ENCODE measurements around the gene CNNM1.

The CNNM1 gene

GRCh38 chr10:99329304-99329553 lies at the start of gene CNNM1:
Gene CNNM1 (plus strand): TSS chr10:99329356. CDS start chr10:99329388, 32 bp downstream.
- H3K4me3 ChIP-seq (ENCODE audit: low read depth, low read length) = peak within 1 kb of the TSS; percentile 63

DNA sequence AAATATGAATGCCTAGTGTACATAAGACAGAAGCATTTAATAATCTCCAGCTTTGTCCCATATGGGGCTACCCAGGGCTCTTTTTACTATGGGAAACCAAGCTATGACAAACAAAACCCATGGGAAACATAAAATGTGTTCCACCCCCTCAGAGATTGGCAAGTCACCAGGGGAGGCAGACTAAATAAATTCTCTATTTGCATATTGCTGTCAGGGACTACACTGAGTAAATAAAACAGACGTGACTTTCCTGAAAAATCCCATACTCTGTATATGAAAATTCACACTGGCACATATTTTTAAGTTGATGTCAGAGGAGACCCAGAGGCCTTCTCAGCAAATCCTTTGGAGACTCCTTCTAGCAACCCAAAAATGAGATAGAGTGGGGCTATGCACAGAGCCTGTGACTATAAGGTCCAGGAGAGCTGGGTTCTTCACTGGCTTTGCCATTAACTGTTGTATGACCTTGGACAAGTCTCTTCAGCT lies 49.5 kb upstream of the CNNM1 start:
- H3K4me3 ChIP-seq (ENCODE audit: low read depth, low read length) = no peak overlapping the region

DNA sequence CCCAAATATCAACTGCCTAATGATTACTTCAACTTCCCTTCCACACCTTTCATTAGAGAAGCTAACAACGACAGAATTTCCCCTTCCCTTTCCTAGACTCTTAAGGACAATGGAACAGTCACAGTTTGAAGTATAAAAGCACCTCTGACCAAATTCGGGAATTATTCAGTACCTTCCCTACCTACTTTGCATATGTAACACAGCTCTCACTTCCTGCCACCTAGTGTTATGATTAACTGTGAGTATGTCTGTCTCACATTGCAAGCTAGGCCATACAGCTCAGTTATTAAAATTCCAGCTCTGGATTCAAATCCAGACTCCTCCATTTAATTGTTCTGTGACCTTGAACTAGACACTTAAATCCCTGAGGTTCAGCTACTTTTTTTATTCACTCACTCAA lies 48.7 kb upstream of the CNNM1 start:
- H3K4me3 ChIP-seq (ENCODE audit: low read depth, low read length) = no peak overlapping the region

DNA sequence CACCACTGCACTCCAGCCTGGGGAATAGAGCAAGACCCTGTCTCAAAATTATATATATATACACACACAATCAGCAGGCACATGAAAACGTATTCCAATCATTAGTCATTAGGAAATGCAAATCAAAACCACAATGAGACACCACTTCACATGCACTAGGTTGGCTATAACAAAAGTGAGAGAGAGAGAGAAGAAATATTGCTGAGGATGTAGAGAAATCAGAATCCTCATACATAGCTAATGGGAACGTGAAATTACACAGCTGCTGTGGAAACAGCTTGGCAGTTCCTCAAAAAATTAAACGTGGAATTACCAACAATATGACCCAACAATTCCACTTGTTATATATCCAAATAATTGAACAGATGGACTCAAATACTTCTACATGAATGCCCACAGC lies 43.3 kb upstream of the CNNM1 start:
- H3K4me3 ChIP-seq (ENCODE audit: low read depth, low read length) = no peak overlapping the region

GRCh38 chr10:99290306-99290705 lies 38.9 kb upstream of the CNNM1 start:
- H3K4me3 ChIP-seq (ENCODE audit: low read depth, low read length) = no peak overlapping the region

DNA sequence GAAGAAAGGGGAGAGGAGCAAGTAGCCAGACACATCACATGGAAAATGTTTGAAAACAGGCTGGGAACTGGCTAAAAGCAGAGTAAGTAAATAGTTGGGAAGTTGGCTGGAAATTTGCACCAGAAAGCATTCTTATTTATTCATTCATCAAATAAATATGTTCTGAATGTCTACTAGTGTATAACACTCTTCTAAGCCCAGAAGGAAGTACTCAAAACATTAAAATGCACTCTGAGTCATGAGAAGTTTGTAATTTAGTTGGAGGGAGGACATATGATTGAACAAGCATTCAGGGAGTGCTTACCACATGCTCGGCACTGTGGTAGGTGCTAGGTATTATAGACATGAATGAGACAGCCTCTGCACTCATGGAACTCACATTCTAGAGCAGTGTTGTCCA lies 37.0 kb upstream of the CNNM1 start:
- no peak overlapping the region for H3K4me3 ChIP-seq (ENCODE audit: low read depth, low read length)

- H3K4me3 ChIP-seq (ENCODE audit: low read depth, low read length) = no peak overlapping the region
These were observed 32.6 kb upstream of the CNNM1 start for GRCh38 chr10:99296605-99297004.

GRCh38 chr10:99297033-99297432 lies 32.1 kb upstream of the CNNM1 start:
- H3K4me3 ChIP-seq (ENCODE audit: low read depth, low read length) = no peak overlapping the region

GRCh38 chr10:99303899-99304861 lies 25.0 kb upstream of the CNNM1 start:
- no peak overlapping the region for H3K4me3 ChIP-seq (ENCODE audit: low read depth, low read length)

GRCh38 chr10:99304862-99305229 lies 24.3 kb upstream of the CNNM1 start:
- H3K4me3 ChIP-seq (ENCODE audit: low read depth, low read length) = no peak overlapping the region

GRCh38 chr10:99312501-99312900 lies 16.7 kb upstream of the CNNM1 start:
- no peak overlapping the region for H3K4me3 ChIP-seq (ENCODE audit: low read depth, low read length)

DNA sequence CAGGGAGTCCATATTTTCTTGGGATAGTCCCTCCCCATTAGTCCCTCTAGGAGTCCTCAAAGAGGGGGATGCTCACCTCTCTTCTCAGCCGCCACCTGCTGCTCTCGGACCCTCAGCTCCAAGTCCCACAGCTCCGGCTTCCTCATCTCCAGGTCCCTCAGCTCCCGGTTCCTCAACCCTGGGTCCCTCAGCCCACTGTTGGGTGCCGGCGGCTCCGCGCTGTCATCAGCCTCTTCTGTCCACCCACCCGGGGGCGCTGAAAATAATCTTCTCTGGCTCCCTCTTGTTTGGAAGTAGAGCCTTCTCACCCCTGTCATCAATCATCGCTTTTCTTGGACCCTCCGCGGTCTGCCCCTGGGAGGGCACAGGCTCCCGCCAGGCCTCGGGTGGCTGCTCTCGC lies 13.3 kb upstream of the CNNM1 start:
- no peak overlapping the region for H3K4me3 ChIP-seq (ENCODE audit: low read depth, low read length)

GRCh38 chr10:99316374-99316773 lies 12.8 kb upstream of the CNNM1 start:
- H3K4me3 ChIP-seq (ENCODE audit: low read depth, low read length) = no peak overlapping the region

GRCh38 chr10:99318048-99318447 lies 11.1 kb upstream of the CNNM1 start:
- H3K4me3 ChIP-seq (ENCODE audit: low read depth, low read length) = no peak overlapping the region

DNA sequence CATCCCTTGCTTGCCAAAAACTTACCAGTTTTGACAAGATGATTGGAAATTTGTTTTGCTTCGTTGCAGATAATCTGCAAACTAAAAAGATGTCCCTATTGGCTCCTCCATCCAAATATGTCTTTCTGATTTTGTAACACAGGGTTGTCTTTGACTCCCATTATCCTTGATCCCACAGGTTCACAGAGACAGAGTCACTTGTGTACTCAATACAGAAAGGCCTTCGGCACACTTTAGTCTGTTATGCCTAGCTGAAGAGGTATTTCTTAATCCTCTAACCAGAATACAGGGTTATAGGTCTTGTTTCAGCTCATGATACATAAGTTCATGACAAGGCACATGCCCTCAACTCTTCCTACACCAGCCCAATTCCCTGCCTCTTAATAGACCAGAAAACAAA lies 10.7 kb upstream of the CNNM1 start:
- no peak overlapping the region for H3K4me3 ChIP-seq (ENCODE audit: low read depth, low read length)

- no peak overlapping the region for H3K4me3 ChIP-seq (ENCODE audit: low read depth, low read length)
These were observed 3.9 kb upstream of the CNNM1 start for GRCh38 chr10:99325281-99325680.

DNA sequence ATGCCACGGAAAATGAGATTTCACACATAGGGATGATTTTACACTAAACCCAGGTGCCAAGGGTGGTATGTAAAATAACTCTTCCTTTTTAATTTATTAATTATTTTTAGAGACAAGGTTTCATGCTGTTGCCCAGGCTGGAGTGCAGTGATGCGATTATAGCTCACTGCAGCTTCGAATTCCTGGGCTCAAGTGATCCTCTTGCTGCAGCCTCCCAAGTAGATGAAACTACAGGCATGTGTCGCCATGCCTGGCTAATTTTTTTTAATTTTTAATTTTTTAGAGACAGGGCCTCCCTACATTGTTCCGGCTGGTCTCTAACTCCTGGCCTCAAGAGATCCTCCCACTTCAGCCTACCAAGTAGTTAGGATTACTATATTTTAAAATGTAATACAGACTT lies 2.3 kb upstream of the CNNM1 start:
- H3K4me3 ChIP-seq (ENCODE audit: low read depth, low read length) = no peak overlapping the region

GRCh38 chr10:99328579-99329303 lies 415 bp upstream of the CNNM1 start:
- peak overlapping the region; percentile 63 for H3K4me3 ChIP-seq (ENCODE audit: low read depth, low read length)

DNA sequence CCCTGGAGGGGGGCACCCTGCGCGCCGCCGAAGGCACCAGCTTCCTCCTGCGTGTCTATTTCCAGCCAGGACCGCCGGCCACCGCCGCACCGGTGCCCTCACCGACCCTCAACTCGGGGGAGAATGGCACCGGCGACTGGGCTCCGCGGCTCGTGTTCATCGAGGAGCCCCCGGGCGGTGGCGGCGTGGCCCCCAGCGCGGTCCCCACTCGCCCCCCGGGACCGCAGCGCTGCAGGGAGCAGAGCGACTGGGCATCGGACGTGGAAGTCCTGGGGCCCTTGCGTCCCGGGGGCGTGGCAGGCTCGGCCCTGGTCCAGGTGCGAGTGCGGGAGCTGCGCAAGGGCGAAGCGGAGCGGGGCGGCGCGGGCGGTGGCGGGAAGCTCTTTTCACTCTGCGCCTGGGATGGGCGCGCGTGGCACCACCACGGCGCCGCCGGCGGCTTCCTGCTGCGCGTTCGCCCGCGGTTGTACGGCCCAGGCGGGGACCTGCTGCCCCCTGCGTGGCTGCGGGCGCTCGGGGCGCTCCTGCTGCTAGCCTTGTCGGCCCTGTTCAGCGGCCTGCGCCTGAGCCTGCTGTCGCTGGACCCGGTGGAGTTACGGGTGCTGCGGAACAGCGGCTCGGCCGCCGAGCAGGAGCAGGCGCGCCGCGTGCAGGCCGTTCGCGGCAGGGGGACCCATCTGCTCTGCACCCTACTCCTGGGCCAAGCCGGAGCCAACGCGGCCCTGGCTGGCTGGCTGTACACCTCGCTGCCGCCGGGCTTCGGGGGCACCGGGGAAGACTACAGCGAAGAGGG lies 594 bp downstream of the CNNM1 start:
- H3K4me3 ChIP-seq (ENCODE audit: low read depth, low read length) = peak overlapping the region; percentile 63

- H3K4me3 ChIP-seq (ENCODE audit: low read depth, low read length) = peak overlapping the region; percentile 63
These were observed 1.3 kb downstream of the CNNM1 start for GRCh38 chr10:99330347-99330924.

- H3K4me3 ChIP-seq (ENCODE audit: low read depth, low read length) = no peak overlapping the region
These were observed 2.1 kb downstream of the CNNM1 start for GRCh38 chr10:99331207-99331803.
